ENCODE measurements around the gene CYP4F11. TPM values are rescaled to one million over a fixed set of nuclear protein-coding genes. Genes with fewer than 3 reads are reported as not detected.
A peak's percentile ranks its signal among the peaks of the same experiment; 100 is the strongest.
"Not testable (repeated sequence)": the region's sequence is repeated elsewhere in the genome, so short reads cannot be mapped to it uniquely, and the experiment has no call there.

The CYP4F11 gene
- total RNA-seq, 2 experiments from 2014 or later: not detected

DNA sequence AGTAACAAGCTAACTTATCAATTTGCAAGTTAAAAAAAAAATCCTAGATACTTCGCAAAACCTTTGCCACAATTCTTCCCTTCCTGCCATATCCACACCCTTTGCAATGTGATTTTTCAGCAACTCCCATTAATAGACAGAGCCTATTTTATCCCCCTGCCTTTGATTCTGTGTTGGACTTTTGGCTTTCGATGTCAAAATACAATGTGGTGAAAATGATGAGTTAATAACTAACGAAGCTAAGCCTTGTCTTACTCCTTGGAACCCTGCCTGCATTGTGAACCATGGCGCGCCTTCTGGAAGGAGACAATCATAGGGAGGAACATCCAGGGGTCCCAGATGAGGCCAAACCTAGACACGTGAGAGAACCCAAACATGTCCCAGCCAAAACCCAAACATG, 42.9 kb downstream of the CYP4F11 start:
- ChIA-PET POLR2A (no interaction called here), CTCF (interaction anchor here (0.5 kb wide), 1 partner anchor 914 kb away, joined by 3 read pairs; no protein-coding TSS in a partner anchor)
- H3K9me3 Mint-ChIP-seq: no peaks in the 10 kb centered on the region
- no peaks in the 10 kb centered on the region for H3K36me3 Mint-ChIP-seq (ENCODE audit: low read depth)
- H3K27me3 Mint-ChIP-seq: no peaks in the 10 kb centered on the region
- no peak overlapping the region for H3K4me3 Mint-ChIP-seq
- H3K4me1 Mint-ChIP-seq: no peaks in the 10 kb centered on the region
- H3K27ac Mint-ChIP-seq: no peak overlapping the region
- DNase-seq: no peak

DNA sequence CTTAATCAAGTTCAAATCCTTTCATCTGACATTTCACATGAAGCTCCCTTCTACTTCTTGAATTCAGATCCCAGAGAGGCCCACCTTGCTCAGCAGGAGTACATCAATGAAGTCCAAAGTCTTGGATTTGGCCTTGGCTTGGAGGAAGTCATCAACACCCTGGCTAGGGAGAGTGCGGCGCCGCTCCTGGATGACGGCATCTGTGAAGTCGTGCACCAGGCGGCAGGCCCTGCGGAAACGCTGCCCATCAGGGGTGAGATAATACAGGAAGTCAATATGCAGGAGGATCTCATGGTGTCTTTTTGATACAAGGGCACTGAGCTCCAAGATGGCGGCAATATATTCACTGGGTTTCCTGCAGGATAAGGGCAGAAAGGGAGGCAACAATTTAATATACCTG, 45.0 kb downstream of the CYP4F11 start:
- POLR2A ChIA-PET: interaction anchor here (0.6 kb wide), 1 partner anchor 1040 kb away, joined by 4 read pairs; the partner anchor contains the start of gene OR7A10
- CTCF ChIA-PET; H3K36me3 Mint-ChIP-seq (ENCODE audit: low read depth); H3K27me3 Mint-ChIP-seq; H3K27ac Mint-ChIP-seq; H3K4me3 Mint-ChIP-seq; DNase-seq; H3K4me1 Mint-ChIP-seq; H3K9me3 Mint-ChIP-seq: not testable (repeated sequence)

DNA sequence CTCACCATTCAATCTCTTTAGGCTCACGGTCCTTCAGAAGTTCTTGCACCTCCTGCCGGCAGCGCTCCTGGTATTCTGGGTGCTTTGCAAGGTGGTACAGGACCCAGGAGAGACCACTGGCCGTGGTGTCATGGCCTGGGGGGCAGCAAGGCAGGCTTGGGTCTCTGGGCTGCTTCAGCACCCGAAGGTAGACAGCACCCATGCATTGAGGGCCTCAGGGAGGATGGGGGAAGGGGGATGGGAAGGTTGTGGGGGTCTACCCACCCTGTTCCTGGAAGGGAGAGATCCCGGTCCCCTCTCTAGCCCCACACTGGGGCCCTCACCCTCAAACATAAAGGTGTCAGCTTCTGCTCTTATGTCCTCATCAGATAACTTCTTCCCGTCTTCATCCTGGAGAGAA, 48.4 kb downstream of the CYP4F11 start:
- no peak for DNase-seq
- H3K9me3 Mint-ChIP-seq: no peaks in the 10 kb centered on the region
- ChIA-PET CTCF (no interaction called here), POLR2A (no interaction called here)
- no peak overlapping the region for H3K4me3 Mint-ChIP-seq
- no peaks in the 10 kb centered on the region for H3K36me3 Mint-ChIP-seq (ENCODE audit: low read depth)
- no peak overlapping the region for H3K27ac Mint-ChIP-seq
- peaks cover 2% of the 10 kb centered on the region for H3K27me3 Mint-ChIP-seq
- H3K4me1 Mint-ChIP-seq: no peaks in the 10 kb centered on the region

DNA sequence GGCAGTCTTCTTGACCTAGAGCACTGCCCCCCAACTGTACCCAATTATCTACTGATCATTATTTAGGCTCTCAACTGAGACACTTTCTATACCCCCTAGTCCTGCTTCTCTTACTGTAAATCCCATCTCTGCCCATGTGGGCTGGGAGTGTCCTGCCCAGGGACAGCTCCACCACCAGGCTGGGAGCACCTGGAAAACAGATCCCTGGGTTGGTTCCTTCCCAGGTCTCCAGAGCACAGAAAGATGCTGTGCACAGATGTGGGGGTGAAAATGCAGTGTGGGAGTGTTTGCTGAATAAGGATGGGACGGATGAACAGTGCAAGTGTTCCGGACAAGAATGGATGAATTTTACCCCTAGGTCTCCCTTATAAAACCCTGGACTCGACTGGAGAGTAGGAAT, 49.2 kb downstream of the CYP4F11 start:
- H3K36me3 Mint-ChIP-seq (ENCODE audit: low read depth): no peaks in the 10 kb centered on the region
- no peak overlapping the region for H3K4me3 Mint-ChIP-seq
- DNase-seq: no peak
- H3K27me3 Mint-ChIP-seq: peaks cover 4% of the 10 kb centered on the region
- H3K27ac Mint-ChIP-seq: no peak overlapping the region
- ChIA-PET POLR2A (no interaction called here), CTCF (no interaction called here)
- no peaks in the 10 kb centered on the region for H3K9me3 Mint-ChIP-seq
- H3K4me1 Mint-ChIP-seq: no peaks in the 10 kb centered on the region

DNA sequence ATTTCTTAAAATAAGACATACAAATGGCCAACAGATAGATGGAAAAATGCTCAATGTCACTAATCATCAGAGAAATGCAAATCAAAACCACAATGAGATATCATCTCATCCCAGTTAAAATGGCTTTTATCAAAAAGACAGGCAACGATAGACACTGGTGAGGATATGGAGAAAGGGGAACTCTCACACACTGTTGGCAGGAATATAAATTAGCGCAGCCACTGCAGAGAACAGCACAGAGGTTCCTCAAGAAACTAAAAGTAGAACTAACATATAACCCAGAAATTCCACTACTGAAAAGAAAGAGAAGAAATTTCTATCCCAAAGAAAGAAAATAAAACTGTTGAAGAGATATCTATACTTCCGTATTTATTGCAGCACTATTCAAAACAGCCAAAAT, 51.0 kb downstream of the CYP4F11 start:
- H3K4me1 Mint-ChIP-seq; CTCF ChIA-PET; H3K27ac Mint-ChIP-seq; H3K36me3 Mint-ChIP-seq (ENCODE audit: low read depth); H3K27me3 Mint-ChIP-seq; DNase-seq; POLR2A ChIA-PET; H3K4me3 Mint-ChIP-seq; H3K9me3 Mint-ChIP-seq: not testable (repeated sequence)

DNA sequence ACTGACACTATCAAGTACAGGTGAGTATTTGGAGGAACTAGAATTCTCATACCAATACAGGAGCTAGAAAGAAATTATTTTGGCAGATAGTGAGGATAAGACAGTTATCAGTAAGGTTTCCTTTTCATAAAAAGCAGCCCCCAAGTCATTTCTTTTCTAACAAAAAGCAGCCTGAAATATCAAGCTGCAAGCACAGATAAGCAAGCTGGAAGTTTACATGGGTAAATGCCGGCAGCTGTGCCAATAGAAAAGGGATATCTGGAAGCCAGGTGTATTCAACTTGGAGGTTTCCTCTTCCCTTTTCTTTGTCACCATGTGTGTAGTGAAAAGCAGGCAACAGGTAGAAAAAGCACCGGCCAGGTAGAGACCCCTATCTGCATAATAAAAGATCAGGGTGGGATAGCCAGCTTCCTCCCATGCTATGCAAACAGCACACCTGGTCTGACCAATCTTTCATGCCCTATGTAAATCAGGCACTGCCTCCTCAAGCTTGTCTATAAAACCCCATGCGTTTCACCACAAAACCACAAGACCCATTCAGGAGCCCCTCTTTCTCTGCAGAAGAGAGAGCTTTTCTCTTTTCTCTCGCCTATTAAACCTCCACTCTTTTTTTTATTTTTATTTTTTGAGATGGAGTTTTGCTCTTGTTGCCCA, 59.4 kb downstream of the CYP4F11 start:
- H3K36me3 Mint-ChIP-seq (ENCODE audit: low read depth): no peaks in the 10 kb centered on the region
- H3K4me3 Mint-ChIP-seq: no peak overlapping the region
- no peaks in the 10 kb centered on the region for H3K9me3 Mint-ChIP-seq
- CTCF ChIA-PET: interaction anchor here (0.9 kb wide), 1 partner anchor 11 kb away, joined by 3 read pairs; no protein-coding TSS in a partner anchor
- peaks cover 11% of the 10 kb centered on the region for H3K4me1 Mint-ChIP-seq
- no peak for DNase-seq
- no peak overlapping the region for H3K27ac Mint-ChIP-seq
- POLR2A ChIA-PET: no interaction called here
- H3K27me3 Mint-ChIP-seq: peaks cover 26% of the 10 kb centered on the region

DNA sequence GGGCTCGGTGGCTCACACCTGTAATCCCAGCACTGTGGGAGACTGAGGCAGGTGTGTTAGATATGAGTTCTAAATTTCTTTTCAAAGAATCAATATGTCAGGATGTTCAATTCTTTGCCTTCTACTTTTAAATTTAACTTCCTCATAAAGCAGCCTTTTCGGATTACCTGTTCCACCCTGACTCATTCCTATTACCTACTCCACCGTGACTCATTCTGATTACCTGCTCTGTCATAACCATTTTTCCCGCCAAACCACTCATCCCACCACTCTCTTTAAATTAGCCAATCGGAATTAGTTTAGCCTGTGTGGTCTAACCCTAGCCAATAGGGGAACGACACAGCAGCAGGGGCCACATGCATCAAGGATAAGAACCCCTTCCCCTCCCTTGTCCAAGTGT, 60.6 kb downstream of the CYP4F11 start:
- H3K9me3 Mint-ChIP-seq; DNase-seq; POLR2A ChIA-PET; CTCF ChIA-PET; H3K27ac Mint-ChIP-seq; H3K4me3 Mint-ChIP-seq; H3K36me3 Mint-ChIP-seq (ENCODE audit: low read depth): not testable (repeated sequence)
- Mint-ChIP-seq H3K27me3 (peaks cover 24% of the 10 kb centered on the region), H3K4me1 (peaks cover 18% of the 10 kb centered on the region)

DNA sequence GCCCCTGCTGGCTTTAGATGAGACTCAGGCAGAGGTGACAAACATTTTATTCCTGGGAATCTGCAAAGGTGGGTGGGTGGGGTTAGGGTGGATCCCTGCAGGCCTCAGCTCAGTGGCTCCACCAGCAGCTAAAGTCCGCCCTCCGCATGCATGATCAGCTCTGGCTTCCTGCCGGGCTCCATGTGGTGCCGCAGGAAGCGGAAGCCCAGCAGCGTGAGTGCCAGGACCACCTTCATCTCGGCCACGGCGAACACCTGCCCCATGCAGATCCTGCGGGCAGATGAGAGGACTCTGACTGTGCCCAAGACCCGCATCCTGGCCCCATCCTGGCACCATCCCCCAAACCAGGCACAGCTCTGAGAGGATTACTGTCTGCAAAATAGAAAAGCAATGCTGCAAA, 62.8 kb downstream of the CYP4F11 start:
- H3K27ac Mint-ChIP-seq: peak overlapping the region; percentile 68
- peaks cover 22% of the 10 kb centered on the region for H3K27me3 Mint-ChIP-seq
- ChIA-PET CTCF (no interaction called here), POLR2A (no interaction called here)
- H3K4me3 Mint-ChIP-seq: no peak overlapping the region
- peaks cover 18% of the 10 kb centered on the region for H3K4me1 Mint-ChIP-seq
- DNase-seq: peak; percentile 23
- no peaks in the 10 kb centered on the region for H3K36me3 Mint-ChIP-seq (ENCODE audit: low read depth)
- H3K9me3 Mint-ChIP-seq: no peaks in the 10 kb centered on the region

DNA sequence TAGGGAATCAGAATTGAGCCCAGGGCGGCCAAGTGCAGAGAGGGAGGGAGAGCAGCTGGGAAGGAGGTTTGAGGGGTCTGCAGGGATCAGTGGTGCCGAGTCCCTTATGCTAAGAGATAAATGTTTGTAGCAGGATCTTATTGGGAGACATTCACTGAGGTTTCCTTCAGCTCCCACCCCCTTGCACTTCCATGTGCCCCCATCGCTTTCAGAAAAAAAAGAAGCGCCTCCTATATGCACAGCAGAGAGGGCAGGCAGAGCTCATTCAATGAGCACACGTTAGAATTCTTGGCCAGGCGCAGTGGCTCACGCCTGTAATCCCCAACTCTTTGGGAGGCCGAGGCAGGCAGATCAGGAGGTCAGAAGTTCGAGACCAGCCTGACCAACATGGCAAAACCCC, 64.5 kb downstream of the CYP4F11 start:
- ChIA-PET CTCF (no interaction called here), POLR2A (no interaction called here)
- DNase-seq: no peak
- Mint-ChIP-seq H3K27me3 (peaks cover 13% of the 10 kb centered on the region), H3K27ac (no peak overlapping the region), H3K4me3 (no peak overlapping the region), H3K36me3 (ENCODE audit: low read depth) (no peaks in the 10 kb centered on the region), H3K4me1 (peaks cover 18% of the 10 kb centered on the region), H3K9me3 (no peaks in the 10 kb centered on the region)

DNA sequence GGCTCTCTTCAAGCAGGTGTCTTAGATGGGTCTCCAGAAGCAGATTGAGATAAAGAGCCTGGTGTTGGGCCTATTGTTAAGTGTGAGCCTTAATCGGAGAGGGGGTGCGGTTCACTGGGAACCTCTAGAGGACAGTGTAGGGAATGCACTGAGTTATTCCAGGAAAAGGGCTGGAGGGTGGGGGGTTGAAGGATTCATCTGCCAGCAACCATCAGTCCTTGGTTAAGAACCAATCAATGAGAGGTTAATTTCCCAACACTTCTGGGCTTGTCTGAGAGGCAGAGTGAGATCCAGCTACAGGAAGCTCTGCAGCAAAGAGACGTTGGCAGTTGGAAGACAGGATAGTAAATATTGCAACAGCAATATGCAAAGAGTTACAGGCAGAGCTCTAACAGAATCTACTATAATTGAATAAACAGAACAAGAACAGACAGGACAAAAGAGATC, 65.2 kb downstream of the CYP4F11 start:
- Mint-ChIP-seq H3K27me3 (peaks cover 8% of the 10 kb centered on the region), H3K9me3 (no peaks in the 10 kb centered on the region), H3K4me3 (no peak overlapping the region), H3K4me1 (peaks cover 18% of the 10 kb centered on the region), H3K27ac (peak overlapping the region; percentile 9), H3K36me3 (ENCODE audit: low read depth) (no peaks in the 10 kb centered on the region)
- ChIA-PET POLR2A (no interaction called here), CTCF (interaction anchor here (0.8 kb wide), 1 partner anchor 193 kb away, joined by 4 read pairs; no protein-coding TSS in a partner anchor)
- DNase-seq: peak; percentile 49

DNA sequence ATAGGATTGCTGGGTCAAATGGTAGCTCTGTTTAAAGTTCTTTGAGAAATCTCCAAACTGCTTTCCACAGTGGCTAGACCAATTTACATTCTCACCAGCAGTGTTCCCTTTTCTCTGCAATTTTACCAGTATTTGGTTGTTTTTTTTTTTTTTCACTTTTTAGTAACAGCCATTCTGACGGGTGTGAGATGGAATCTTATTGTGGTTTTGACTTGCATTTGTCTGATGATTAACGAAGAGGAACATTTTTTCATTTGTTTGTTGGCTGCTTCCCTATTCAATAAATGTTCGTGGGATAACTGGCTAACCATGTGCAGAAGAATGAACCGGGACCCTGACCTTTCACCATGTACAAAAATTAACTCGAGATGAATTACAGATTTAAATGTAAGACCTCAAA, 67.7 kb downstream of the CYP4F11 start:
- ChIA-PET CTCF (no interaction called here), POLR2A (no interaction called here)
- Mint-ChIP-seq H3K27me3 (peaks cover 1% of the 10 kb centered on the region), H3K9me3 (no peaks in the 10 kb centered on the region), H3K4me1 (peaks cover 16% of the 10 kb centered on the region), H3K4me3 (no peak overlapping the region), H3K36me3 (ENCODE audit: low read depth) (no peaks in the 10 kb centered on the region), H3K27ac (no peak overlapping the region)
- no peak for DNase-seq

DNA sequence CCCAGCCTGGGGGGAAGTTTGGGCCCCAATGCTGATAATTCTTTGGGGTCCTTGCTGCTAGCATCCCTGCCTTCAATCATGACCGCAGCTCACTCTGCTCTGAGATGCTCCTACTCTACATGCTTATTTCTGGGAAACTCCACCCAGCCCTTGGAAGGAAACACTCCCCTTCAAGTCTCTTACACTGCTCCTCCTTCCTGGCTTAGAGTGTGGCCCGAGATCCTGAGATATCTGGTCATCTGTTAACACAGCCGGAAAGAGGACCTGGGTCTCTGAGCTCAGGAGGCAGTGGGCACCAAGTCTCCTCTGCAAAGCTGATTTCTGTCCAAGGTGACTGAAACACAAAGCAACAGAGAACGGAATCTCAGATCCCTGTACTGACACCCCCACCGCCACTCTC, 69.5 kb downstream of the CYP4F11 start:
- no peaks in the 10 kb centered on the region for H3K9me3 Mint-ChIP-seq
- no peak for DNase-seq
- CTCF ChIA-PET: no interaction called here
- H3K36me3 Mint-ChIP-seq (ENCODE audit: low read depth): no peaks in the 10 kb centered on the region
- no peak overlapping the region for H3K27ac Mint-ChIP-seq
- peaks cover 1% of the 10 kb centered on the region for H3K27me3 Mint-ChIP-seq
- H3K4me1 Mint-ChIP-seq: peaks cover 8% of the 10 kb centered on the region
- POLR2A ChIA-PET: interaction anchor here (0.6 kb wide), 1 partner anchor 1088 kb away, joined by 3 read pairs; no protein-coding TSS in a partner anchor
- no peak overlapping the region for H3K4me3 Mint-ChIP-seq

DNA sequence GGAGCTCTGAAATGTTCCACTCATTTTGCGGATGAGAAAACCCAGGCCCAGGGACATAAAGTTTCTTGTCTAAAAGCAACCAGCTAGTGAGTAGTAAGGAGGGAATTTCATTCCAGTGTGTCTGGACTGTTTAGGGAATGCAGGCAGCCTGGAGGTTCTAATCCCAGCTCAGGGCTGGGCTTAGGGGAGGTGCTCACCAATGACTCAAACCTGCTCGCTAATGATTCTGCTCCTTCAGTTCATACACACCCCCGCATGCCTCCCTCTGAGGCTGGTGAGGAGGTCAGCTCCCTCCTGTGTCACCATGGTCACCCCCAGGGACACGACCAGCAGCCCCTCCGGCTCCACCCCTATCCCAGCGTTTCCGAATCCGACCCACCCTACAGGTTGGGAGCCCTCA, 71.1 kb downstream of the CYP4F11 start:
- H3K27ac Mint-ChIP-seq: no peak overlapping the region
- POLR2A ChIA-PET: no interaction called here
- DNase-seq: no peak
- no peaks in the 10 kb centered on the region for H3K9me3 Mint-ChIP-seq
- CTCF ChIA-PET: no interaction called here
- H3K4me1 Mint-ChIP-seq: no peaks in the 10 kb centered on the region
- no peak overlapping the region for H3K4me3 Mint-ChIP-seq
- H3K27me3 Mint-ChIP-seq: peaks cover 1% of the 10 kb centered on the region
- H3K36me3 Mint-ChIP-seq (ENCODE audit: low read depth): no peaks in the 10 kb centered on the region

DNA sequence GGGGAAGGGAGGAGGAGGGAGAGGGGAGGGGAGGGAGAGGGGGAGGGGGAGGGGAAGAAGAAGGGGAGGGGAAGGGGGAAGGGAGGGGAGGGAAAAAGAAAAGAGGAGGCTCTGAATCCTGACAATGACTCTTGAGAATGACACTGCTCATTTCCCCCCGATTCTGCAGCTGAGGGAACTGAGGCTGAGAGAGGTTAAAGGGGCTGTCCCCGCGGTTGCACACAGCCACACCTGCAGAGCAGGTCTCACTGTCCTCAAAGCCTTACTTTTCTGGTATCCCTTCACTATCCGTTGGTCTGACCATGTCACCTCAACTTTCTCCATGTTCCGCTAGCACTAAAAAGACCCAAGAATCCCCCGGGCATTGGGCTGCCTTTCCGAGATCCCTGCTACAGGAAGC, 71.9 kb downstream of the CYP4F11 start:
- Mint-ChIP-seq H3K36me3 (ENCODE audit: low read depth) (no peaks in the 10 kb centered on the region), H3K4me3 (no peak overlapping the region), H3K27ac (no peak overlapping the region), H3K4me1 (no peaks in the 10 kb centered on the region), H3K27me3 (peaks cover 1% of the 10 kb centered on the region), H3K9me3 (no peaks in the 10 kb centered on the region)
- CTCF ChIA-PET: no interaction called here
- POLR2A ChIA-PET: no interaction called here
- no peak for DNase-seq

Measured in activated CD4-positive, alpha-beta T cell treated with anti-CD3 and anti-CD28 coated beads, Interleukin-2, amount 10 ng/mL, durations not matched to agents 7 days and 5 days (primary cell).